ENCODE measurements around the gene GPR171. TPM values are rescaled to one million over a fixed set of nuclear protein-coding genes. Genes with fewer than 3 reads are reported as not detected.

Gene GPR171
- total RNA-seq, 2 experiments from 2014 or later = 9.7 to 16.7 TPM

DNA sequence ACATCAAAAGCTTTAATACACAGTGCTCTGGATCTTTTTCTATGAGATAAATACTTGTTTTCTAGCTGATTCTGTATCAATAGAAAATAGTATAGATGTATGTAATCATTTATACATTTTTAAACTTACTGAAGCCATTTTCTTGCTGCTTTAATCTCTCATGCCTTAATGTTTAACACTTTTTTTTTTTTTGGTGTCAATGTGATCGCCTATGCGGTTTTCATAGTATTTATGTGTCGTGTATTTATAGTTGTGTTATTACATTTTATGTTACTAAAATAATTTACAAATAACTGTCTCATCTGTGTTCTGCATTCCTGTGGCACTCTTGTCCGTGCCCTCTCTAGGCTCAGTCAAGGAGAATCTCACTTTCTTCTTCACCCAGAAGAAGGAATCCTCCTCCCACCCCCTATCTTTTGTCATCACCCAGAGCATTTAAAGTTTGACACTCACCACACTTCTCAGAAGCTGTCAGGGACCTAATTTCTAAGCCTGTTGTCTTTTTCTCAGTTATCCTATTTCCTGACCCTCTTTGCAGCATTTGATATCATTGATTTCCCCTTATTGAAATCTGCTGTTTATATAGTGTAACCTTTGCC, 21.4 kb upstream of the GPR171 start:
- Mint-ChIP-seq H3K27me3 (no peaks in the 10 kb centered on the region), H3K4me1 (ENCODE audit: low read depth) (peaks cover 28% of the 10 kb centered on the region), H3K27ac (no peak overlapping the region), H3K9me3 (peaks cover 5% of the 10 kb centered on the region), H3K4me3 (no peak overlapping the region), H3K36me3 (ENCODE audit: low read depth) (no peaks in the 10 kb centered on the region)
- ChIA-PET CTCF (interaction anchor here (1.0 to 1.3 kb wide), 3 partner anchors 19 to 68 kb away, joined by 3 to 4 read pairs (median 3); no protein-coding TSS in a partner anchor), POLR2A (no interaction called here)
- TF ChIP-seq, protein P1, sequence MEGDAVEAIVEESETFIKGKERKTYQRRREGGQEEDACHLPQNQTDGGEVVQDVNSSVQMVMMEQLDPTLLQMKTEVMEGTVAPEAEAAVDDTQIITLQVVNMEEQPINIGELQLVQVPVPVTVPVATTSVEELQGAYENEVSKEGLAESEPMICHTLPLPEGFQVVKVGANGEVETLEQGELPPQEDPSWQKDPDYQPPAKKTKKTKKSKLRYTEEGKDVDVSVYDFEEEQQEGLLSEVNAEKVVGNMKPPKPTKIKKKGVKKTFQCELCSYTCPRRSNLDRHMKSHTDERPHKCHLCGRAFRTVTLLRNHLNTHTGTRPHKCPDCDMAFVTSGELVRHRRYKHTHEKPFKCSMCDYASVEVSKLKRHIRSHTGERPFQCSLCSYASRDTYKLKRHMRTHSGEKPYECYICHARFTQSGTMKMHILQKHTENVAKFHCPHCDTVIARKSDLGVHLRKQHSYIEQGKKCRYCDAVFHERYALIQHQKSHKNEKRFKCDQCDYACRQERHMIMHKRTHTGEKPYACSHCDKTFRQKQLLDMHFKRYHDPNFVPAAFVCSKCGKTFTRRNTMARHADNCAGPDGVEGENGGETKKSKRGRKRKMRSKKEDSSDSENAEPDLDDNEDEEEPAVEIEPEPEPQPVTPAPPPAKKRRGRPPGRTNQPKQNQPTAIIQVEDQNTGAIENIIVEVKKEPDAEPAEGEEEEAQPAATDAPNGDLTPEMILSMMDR (IDR thresholded peaks at IDR 0.05) = no peak
- Histone ChIP-seq H3K27ac (ENCODE audit: low read depth in 1 of 2, low read length in 2 of 2) (no peak overlapping the region), H3K36me3 (ENCODE audit: insufficient read depth, low read length) (no peaks in the 10 kb centered on the region), H3K27me3 (ENCODE audit: control insufficient read depth in 1 of 2, insufficient read depth in 2 of 2, low read length in 2 of 2) (no peaks in the 10 kb centered on the region), H3K4me3 (ENCODE audit: low read length) (no peak overlapping the region), H3K4me1 (ENCODE audit: insufficient read depth, low read length) (peaks cover 28% of the 10 kb centered on the region), H3K9me3 (ENCODE audit: control insufficient read depth in 1 of 2, insufficient read depth in 1 of 2, low read length in 2 of 2) (peaks cover 0 to 8% of the 10 kb centered on the region in 2 experiments)
- DNase-seq (no peak), ATAC-seq (ENCODE audit: poor library complexity) (no peak)
- intact Hi-C loops (cut with DNase I, micrococcal nuclease) = loop anchor here in 1 of 2 experiments (10.0 kb wide), 1 partner anchor 210 kb away; no protein-coding TSS in a partner anchor

DNA sequence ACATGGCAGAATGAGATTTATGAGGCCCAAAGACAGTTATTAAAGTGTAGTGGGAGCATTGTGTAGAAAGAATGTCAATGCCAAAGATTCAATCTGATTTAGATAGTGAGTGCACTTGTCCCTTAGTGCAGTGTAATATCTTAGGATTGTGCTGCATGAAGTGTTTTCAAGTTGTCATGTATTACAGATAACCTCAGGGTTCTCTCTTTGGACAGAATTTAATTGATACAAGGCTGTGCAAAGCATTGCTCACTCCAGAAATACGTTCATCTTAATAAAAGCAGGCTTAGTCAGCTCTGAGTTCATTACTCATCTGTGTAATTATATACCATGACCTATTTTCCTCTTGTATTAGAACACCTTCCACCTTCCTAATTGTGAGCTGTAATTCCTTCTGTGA, 16.0 kb upstream of the GPR171 start:
- Histone ChIP-seq H3K27me3 (ENCODE audit: control insufficient read depth in 1 of 2, insufficient read depth in 2 of 2, low read length in 2 of 2) (no peaks in the 10 kb centered on the region), H3K27ac (ENCODE audit: low read depth in 1 of 2, low read length in 2 of 2) (no peak overlapping the region), H3K9me3 (ENCODE audit: control insufficient read depth in 1 of 2, insufficient read depth in 1 of 2, low read length in 2 of 2) (peaks cover 0 to 8% of the 10 kb centered on the region in 2 experiments), H3K36me3 (ENCODE audit: insufficient read depth, low read length) (no peaks in the 10 kb centered on the region), H3K4me1 (ENCODE audit: insufficient read depth, low read length) (no peaks in the 10 kb centered on the region), H3K4me3 (ENCODE audit: low read length) (no peak overlapping the region)
- Mint-ChIP-seq H3K27me3 (no peaks in the 10 kb centered on the region), H3K4me1 (ENCODE audit: low read depth) (no peaks in the 10 kb centered on the region), H3K4me3 (no peak overlapping the region), H3K9me3 (peaks cover 5% of the 10 kb centered on the region), H3K27ac (no peak overlapping the region), H3K36me3 (ENCODE audit: low read depth) (no peaks in the 10 kb centered on the region)
- DNase-seq = no peak
- CTCF ChIA-PET = interaction anchor here (1.0 to 1.4 kb wide), 2 partner anchors 9 to 26 kb away, joined by 3 to 5 read pairs; no protein-coding TSS in a partner anchor
- intact Hi-C loops (cut with DNase I, micrococcal nuclease) = no loop called here
- no peak for ATAC-seq (ENCODE audit: poor library complexity)
- TF ChIP-seq, protein P1 (IDR thresholded peaks at IDR 0.05) = no peak
- POLR2A ChIA-PET = no interaction called here

DNA sequence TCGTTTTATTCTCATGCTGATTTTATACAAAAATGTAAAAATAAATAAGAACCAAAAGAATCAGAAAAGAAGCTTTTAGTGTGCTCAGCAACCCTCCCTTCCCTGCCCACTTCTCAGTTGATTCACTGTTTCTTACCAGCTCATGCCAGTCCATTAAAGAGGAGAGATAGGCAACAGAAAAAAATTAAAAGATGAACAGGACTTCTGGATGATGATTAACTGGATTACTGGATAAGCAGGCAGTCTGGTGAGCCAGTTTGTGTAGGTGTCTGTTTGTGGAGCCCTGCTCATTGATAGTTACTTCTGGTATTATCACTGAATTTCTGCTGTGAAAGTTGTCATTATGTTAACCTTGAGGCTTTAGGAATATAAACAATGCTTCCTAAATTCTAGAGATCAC, 15.1 kb upstream of the GPR171 start:
- DNase-seq (no peak), ATAC-seq (ENCODE audit: poor library complexity) (no peak)
- ChIA-PET CTCF (interaction anchor here (0.7 to 3.0 kb wide), 4 partner anchors 17 to 1302 kb away, joined by 3 to 6 read pairs (median 3); no protein-coding TSS in a partner anchor), POLR2A (interaction anchor here (1.2 kb wide), 1 partner anchor 14 kb away, joined by 3 read pairs; the partner anchor contains the start of gene GPR171)
- Mint-ChIP-seq H3K36me3 (ENCODE audit: low read depth) (no peaks in the 10 kb centered on the region), H3K27me3 (no peaks in the 10 kb centered on the region), H3K27ac (no peak overlapping the region), H3K4me1 (ENCODE audit: low read depth) (no peaks in the 10 kb centered on the region), H3K9me3 (peaks cover 5% of the 10 kb centered on the region), H3K4me3 (no peak overlapping the region)
- no peaks in the 10 kb centered on the region for H3K4me1 ChIP-seq (ENCODE audit: insufficient read depth, low read length)
- intact Hi-C loops (cut with DNase I, micrococcal nuclease) = no loop called here
- H3K4me3 ChIP-seq (ENCODE audit: low read length) = no peak overlapping the region
- H3K36me3 ChIP-seq (ENCODE audit: insufficient read depth, low read length) = no peaks in the 10 kb centered on the region
- no peak overlapping the region for H3K27ac ChIP-seq (ENCODE audit: low read depth in 1 of 2, low read length in 2 of 2)
- TF ChIP-seq, protein P1 (IDR thresholded peaks at IDR 0.05) = no peak
- peaks cover 0 to 8% of the 10 kb centered on the region in 2 experiments for H3K9me3 ChIP-seq (ENCODE audit: control insufficient read depth in 1 of 2, insufficient read depth in 1 of 2, low read length in 2 of 2)
- no peaks in the 10 kb centered on the region for H3K27me3 ChIP-seq (ENCODE audit: control insufficient read depth in 1 of 2, insufficient read depth in 2 of 2, low read length in 2 of 2)

All from CD4-positive, alpha-beta T cell (primary cell).